Neutrophil (primary cell): ENCODE measurements around the gene DPH6.

Experiments
- H3K27ac ChIP-seq: fragments of 200-600 bp; sonication (generic); 2 replicates; pipeline ENCODE4 v1.5.1; 2016; ENCODE audit warnings: mild to moderate bottlenecking, moderate library complexity
- H3K27me3 ChIP-seq: fragments of 200-600 bp; sonication (generic); 2 replicates; pipeline ENCODE4 v1.6.0; 2016; ENCODE audit warnings: mild to moderate bottlenecking
- H3K36me3 ChIP-seq: fragments of 200-600 bp; sonication (generic); 2 replicates; pipeline ENCODE4 v1.5.1; 2017
- H3K4me1 ChIP-seq, 2 experiments: fragments of 200-600 bp in 1 of 2; sonication (generic) in 1 of 2; 1 replicate in 1 of 2; 2 replicates in 1 of 2; pipeline versions ENCODE4 v1.5.1 to v1.6.1; 2013 to 2016; ENCODE audit warnings: low read depth in 1 of 2, low read length in 1 of 2, mild to moderate bottlenecking in 1 of 2, moderate library complexity in 1 of 2; ENCODE audit not compliant: control insufficient read depth in 1 of 2, insufficient read depth in 1 of 2
- H3K4me3 ChIP-seq, 2 experiments: fragments of 200-600 bp in 1 of 2; sonication (generic) in 1 of 2; 1 replicate in 1 of 2; 2 replicates in 1 of 2; pipeline ENCODE4 v1.5.1; 2013 to 2016; ENCODE audit warnings: low read depth in 1 of 2, low read length in 1 of 2, mild to moderate bottlenecking in 1 of 2, moderate library complexity in 1 of 2
- H3K9me3 ChIP-seq: fragments of 200-600 bp; sonication (generic); 2 replicates; pipeline ENCODE4 v1.5.1; 2016
- CTCF ChIP-seq: fragments of 200-600 bp; sonication (generic); IDR thresholded peaks from 2 replicates; pipeline ENCODE4 v1.5.1; 2016; ENCODE audit warnings: antibody characterized with exemption

DPH6 gene

DNA sequence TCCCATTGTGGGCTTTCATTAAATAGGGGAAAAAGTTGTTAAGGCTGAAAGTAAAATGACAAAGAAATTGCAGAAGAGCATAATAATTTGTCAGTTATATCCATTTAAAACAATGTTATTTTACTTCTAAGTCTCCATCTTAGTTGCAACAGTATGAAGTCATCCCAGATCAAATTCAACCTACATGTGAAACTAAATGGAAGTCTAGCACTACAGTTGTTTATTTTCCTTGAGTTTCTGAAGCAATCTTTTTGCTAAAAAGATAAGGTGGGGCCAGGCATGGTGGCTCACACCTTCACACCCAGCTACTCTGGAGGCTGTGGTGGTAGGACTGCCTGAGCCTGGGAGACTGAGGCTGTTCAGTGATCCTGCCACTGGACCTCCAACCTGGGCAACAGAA lies 80.2 kb downstream of the DPH6 start:
- Histone ChIP-seq H3K9me3 (no peaks in the 10 kb centered on the region), H3K27ac (no peak overlapping the region), H3K4me1 (no peaks in the 10 kb centered on the region), H3K36me3 (no peaks in the 10 kb centered on the region), H3K4me3 (no peak overlapping the region), H3K27me3 (no peaks in the 10 kb centered on the region)
- TF ChIP-seq CTCF = no peak

DNA sequence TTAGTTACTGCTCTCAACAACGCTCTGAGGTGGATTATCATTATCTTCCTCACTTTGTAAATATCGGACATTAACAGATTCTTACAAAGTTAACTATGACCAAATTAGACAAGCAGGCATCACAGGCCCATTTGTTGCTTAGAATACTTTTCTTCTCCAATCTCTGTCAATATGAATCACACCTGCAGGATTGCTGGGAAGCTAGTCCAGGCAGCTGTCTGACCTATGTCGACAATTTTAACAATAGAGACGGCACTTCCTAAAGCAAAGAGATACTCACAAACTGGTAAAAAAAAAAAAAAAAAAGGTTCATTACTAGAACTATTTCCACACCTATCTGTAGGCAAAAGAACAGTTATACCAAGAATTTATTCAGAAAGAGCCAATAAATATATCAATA lies 85.3 kb downstream of the DPH6 start:
- Histone ChIP-seq H3K4me1 (no peaks in the 10 kb centered on the region), H3K9me3 (no peaks in the 10 kb centered on the region), H3K27me3 (no peaks in the 10 kb centered on the region), H3K4me3 (no peak overlapping the region), H3K27ac (no peak overlapping the region), H3K36me3 (no peaks in the 10 kb centered on the region)
- TF ChIP-seq CTCF = no peak

GRCh38 chr15:35458176-35458856 lies 87.6 kb downstream of the DPH6 start:
- Histone ChIP-seq H3K27me3 (no peaks in the 10 kb centered on the region), H3K4me1 (no peaks in the 10 kb centered on the region), H3K9me3 (no peaks in the 10 kb centered on the region), H3K36me3 (no peaks in the 10 kb centered on the region), H3K27ac (no peak overlapping the region), H3K4me3 (no peak overlapping the region)
- no peak for TF ChIP-seq CTCF

DNA sequence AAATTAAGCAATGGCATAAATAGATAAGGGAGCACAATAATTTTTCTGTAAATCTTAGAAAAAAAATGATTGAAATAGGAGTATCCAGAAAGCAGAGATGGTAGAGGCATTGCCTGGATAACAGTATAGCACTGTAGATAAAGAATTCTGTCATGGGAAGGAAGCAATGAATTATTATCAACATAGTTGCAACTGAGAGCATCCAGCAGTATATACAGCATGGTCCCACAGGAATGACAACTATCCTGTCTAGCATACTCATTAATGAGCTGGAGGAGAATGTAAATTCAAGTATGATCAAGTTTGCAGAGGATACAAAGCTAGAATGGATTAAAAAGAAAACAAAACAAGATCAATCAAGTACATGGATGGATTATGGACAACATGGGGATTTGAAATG lies 90.8 kb downstream of the DPH6 start:
- no peak for TF ChIP-seq CTCF
- Histone ChIP-seq H3K27ac (no peak overlapping the region), H3K4me3 (no peak overlapping the region), H3K27me3 (no peaks in the 10 kb centered on the region), H3K9me3 (no peaks in the 10 kb centered on the region), H3K4me1 (no peaks in the 10 kb centered on the region), H3K36me3 (no peaks in the 10 kb centered on the region)

GRCh38 chr15:35450492-35450891 lies 95.5 kb downstream of the DPH6 start:
- Histone ChIP-seq H3K36me3 (no peaks in the 10 kb centered on the region), H3K4me1 (no peaks in the 10 kb centered on the region), H3K27me3 (no peaks in the 10 kb centered on the region), H3K27ac (no peak overlapping the region), H3K9me3 (no peaks in the 10 kb centered on the region), H3K4me3 (no peak overlapping the region)
- no peak for TF ChIP-seq CTCF
